Suprapubic skin (tissue), 4 donors: ENCODE measurements around the gene APPBP2. TPM values are rescaled to one million over a fixed set of nuclear protein-coding genes. Genes with fewer than 3 reads are reported as not detected.
"Not testable (repeated sequence)": the region's sequence is repeated elsewhere in the genome, so short reads cannot be mapped to it uniquely, and the experiment has no call there.

ENCODE experiments used
- DNase-seq, 2 donors: peaks; one replicate each; pipeline ENCODE4 v3.0.0-alpha.2; 2019; ENCODE audit warnings: low spot score in 2 of 2
- H3K27ac ChIP-seq: fragments of 200-600 bp; sonication (generic); one replicate; pipeline ENCODE4 v1.5.1; 2019
- H3K27me3 ChIP-seq: fragments of 200-600 bp; sonication (generic); one replicate; pipeline ENCODE4 v1.5.1; 2019
- H3K36me3 ChIP-seq: fragments of 200-600 bp; sonication (generic); one replicate; pipeline ENCODE4 v1.5.1; 2019
- H3K4me1 ChIP-seq: fragments of 200-600 bp; sonication (generic); one replicate; pipeline ENCODE4 v1.5.1; 2019
- H3K4me3 ChIP-seq: fragments of 200-600 bp; sonication (generic); one replicate; pipeline ENCODE4 v1.5.1; 2019; ENCODE audit warnings: mild to moderate bottlenecking
- H3K9me3 ChIP-seq: fragments of 200-600 bp; sonication (generic); one replicate; pipeline ENCODE4 v1.5.1; 2019
- EP300 ChIP-seq: sonication (generic); formaldehyde crosslinking; IDR thresholded peaks from one replicate; pipeline ENCODE4 v1.6.1; 2017; ENCODE audit warnings: antibody characterized with exemption
- POLR2A ChIP-seq, 2 donors: fragments of 450-650 bp; IDR thresholded peaks; one replicate each; pipeline ENCODE4 v1.6.1; 2017; ENCODE audit warnings: antibody characterized with exemption in 2 of 2, mild to moderate bottlenecking in 2 of 2, moderate library complexity in 2 of 2
- POLR2AphosphoS5 ChIP-seq, 3 donors: sonication (generic); formaldehyde crosslinking; IDR thresholded peaks; one replicate each; pipeline ENCODE4 v1.6.1; 2017; ENCODE audit warnings: antibody characterized with exemption in 3 of 3
- WGBS: methylation state at CpG from one replicate; pipeline ENCODE4 v1.1.5; 2018; 5-methylcytosine and 5-hydroxymethylcytosine counted together
- total RNA-seq, 4 donors: library from RNA; depleted of rRNA; stranded (reverse); fragments of >200 nt; gene quantifications; one replicate each; pipeline ENCODE4 v1.1.0, GENCODE V29; 2016
- TF ChIP-seq, protein P1 (sequence below), 2 donors: fragments of 200-600 bp in 1 of 2; fragments of 450-650 bp in 1 of 2; sonication (generic) in 1 of 2; IDR thresholded peaks; one replicate each; pipeline ENCODE4 v1.5.1; 2016 to 2019; ENCODE audit warnings: antibody characterized with exemption in 2 of 2, mild to moderate bottlenecking in 1 of 2, moderate library complexity in 1 of 2

The APPBP2 gene
- total RNA-seq, 4 donors from 2014 or later, result 15.4 to 26.3 (median 17.8) TPM

DNA sequence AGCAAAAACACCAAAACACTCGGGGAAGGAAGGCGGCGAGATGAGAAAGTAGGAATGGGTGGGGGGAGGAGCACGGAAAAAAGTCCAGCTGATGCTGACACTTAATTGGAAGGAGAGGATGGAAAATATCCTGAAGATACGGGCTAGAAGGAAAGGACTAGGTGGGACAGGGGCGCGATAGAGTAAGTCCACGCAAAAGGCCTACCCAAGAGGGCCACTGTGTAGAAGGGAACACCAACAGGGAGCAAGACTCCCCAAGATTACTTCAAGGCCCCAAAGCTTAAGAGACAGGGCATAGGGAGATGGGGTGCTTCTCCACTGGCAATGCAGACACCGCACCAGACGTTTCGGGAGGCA lies 736 bp downstream of the APPBP2 start:
- WGBS, result under 1% methylated on average over 11 of the region's 11 CpGs
- peak overlapping the region; percentile 99 for H3K27ac ChIP-seq
- H3K9me3 ChIP-seq, result no peaks in the 10 kb centered on the region
- H3K4me1 ChIP-seq, result peaks cover 38% of the 10 kb centered on the region
- no peak for DNase-seq
- peak overlapping the region; percentile 77 for H3K4me3 ChIP-seq
- peaks cover under 1% of the 10 kb centered on the region for H3K36me3 ChIP-seq
- no peaks in the 10 kb centered on the region for H3K27me3 ChIP-seq
- TF ChIP-seq POLR2A (IDR thresholded peaks at IDR 0.05) (no peak), POLR2AphosphoS5 (IDR thresholded peaks at IDR 0.05) (no peak), EP300 (no peak)
- TF ChIP-seq, protein P1, sequence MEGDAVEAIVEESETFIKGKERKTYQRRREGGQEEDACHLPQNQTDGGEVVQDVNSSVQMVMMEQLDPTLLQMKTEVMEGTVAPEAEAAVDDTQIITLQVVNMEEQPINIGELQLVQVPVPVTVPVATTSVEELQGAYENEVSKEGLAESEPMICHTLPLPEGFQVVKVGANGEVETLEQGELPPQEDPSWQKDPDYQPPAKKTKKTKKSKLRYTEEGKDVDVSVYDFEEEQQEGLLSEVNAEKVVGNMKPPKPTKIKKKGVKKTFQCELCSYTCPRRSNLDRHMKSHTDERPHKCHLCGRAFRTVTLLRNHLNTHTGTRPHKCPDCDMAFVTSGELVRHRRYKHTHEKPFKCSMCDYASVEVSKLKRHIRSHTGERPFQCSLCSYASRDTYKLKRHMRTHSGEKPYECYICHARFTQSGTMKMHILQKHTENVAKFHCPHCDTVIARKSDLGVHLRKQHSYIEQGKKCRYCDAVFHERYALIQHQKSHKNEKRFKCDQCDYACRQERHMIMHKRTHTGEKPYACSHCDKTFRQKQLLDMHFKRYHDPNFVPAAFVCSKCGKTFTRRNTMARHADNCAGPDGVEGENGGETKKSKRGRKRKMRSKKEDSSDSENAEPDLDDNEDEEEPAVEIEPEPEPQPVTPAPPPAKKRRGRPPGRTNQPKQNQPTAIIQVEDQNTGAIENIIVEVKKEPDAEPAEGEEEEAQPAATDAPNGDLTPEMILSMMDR (IDR thresholded peaks at IDR 0.05), result no peak

DNA sequence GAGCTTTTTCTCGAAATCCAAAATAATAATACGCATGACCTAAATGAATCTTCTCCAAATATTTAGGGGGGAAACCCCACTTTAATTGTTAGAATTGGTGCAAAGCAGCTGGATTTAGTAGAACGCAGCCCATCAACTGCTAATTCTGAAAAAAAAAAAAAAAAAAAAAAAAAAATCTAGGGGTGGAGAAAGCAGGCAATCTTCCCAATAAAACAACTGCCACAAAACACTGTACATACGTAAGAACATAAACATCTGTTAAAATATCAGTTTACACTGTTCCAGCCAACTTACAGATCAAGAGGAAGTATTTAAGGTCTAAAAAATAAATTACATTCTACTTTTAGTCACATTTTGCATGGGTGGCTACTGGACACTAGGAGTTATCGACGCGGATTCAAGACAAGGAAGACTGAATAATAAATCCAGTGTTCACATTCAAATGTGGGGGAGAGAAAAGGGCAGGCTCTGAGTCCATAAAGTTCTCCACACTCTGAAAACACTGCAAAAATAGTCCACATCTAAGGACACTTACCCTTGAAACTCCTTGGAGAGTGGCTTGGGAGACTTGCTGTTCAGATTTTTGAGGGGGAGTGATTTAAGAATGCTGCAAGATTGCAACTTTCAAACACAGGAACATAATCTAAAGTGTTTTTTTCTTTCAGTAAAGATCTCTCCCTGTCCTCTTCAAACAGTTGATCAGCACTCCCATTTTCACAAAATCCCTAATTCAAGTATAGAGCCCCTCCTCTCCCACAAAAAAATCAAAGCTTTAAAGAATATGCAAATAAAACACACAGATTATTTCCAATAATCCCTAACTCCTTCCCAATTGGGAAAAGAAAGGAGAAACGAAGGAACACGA lies 1.3 kb downstream of the APPBP2 start:
- no peak for DNase-seq
- TF ChIP-seq EP300 (no peak), POLR2A (IDR thresholded peaks at IDR 0.05) (no peak), POLR2AphosphoS5 (IDR thresholded peaks at IDR 0.05) (no peak)
- TF ChIP-seq, protein P1 (IDR thresholded peaks at IDR 0.05), result no peak
- Histone ChIP-seq H3K36me3 (peaks cover 6% of the 10 kb centered on the region), H3K9me3 (no peaks in the 10 kb centered on the region), H3K27ac (peak overlapping the region; percentile 99), H3K4me3 (peak overlapping the region; percentile 77), H3K4me1 (peaks cover 38% of the 10 kb centered on the region), H3K27me3 (no peaks in the 10 kb centered on the region)
- WGBS, result 8% methylated on average over 9 of the region's 9 CpGs

DNA sequence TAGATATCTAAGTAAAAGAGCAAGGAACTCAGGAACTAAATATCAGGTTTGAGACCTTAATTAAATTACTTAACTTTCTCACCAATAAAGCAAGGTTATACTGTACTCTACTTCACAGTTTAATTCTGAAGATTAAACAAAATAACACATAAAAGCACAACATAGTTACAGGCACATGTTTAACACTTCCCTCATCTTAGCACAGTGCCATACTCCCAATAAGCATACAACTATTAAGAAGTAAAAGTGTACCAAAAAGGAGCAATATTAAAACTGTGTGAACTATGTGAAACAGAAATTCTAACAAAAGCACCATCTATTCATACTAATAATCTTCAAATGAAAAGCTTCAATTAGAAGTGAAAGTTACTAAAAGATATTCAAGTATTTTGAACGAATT lies 2.2 kb downstream of the APPBP2 start:
- Histone ChIP-seq H3K36me3 (peaks cover 6% of the 10 kb centered on the region), H3K4me1 (peaks cover 38% of the 10 kb centered on the region), H3K27me3 (no peaks in the 10 kb centered on the region), H3K9me3 (no peaks in the 10 kb centered on the region), H3K4me3 (peak overlapping the region; percentile 77), H3K27ac (no peak overlapping the region)
- TF ChIP-seq, protein P1 (IDR thresholded peaks at IDR 0.05), result no peak
- TF ChIP-seq POLR2AphosphoS5 (IDR thresholded peaks at IDR 0.05) (no peak), POLR2A (IDR thresholded peaks at IDR 0.05) (no peak), EP300 (no peak)
- no peak for DNase-seq
- 2% methylated on average over 1 of the region's 1 CpG for WGBS

DNA sequence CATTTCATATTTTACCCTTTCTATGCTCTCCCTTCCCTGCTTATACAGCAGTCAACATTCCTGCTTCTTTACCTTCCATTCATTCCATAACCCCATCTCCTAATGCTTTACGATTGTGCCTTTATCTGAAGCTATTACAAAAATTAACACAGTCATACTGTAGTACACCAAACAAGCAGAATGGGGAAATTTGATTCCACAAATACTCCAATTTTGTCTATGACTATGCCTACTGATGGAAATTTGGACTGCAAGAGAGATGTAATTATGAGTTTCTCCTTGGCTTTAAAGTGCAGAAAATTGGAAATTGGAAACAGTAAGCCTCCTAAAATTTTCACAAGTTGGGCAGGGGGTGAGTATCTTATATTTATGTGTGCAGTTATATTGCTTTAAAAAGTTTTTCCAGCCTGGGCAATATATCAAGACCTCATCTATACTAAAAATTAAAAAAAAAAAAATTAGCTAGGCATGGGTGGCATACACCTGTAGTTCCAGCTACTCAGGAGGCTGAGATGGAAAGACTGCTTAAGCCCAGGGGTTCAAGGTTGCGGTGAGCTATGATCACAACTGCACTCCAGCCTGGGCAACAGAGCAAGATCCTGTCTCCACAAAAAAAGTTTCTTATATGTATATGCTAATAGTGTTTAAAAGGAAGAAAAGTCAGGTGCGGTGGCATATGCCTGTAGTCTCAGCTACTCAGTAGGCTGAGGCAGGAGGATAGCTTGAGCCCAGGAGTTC lies 3.0 kb downstream of the APPBP2 start:
- WGBS, result 89% methylated on average over 3 of the region's 3 CpGs
- TF ChIP-seq POLR2A (IDR thresholded peaks at IDR 0.05), result no peak
- no peak for TF ChIP-seq EP300
- TF ChIP-seq POLR2AphosphoS5 (IDR thresholded peaks at IDR 0.05), result no peak
- TF ChIP-seq, protein P1 (IDR thresholded peaks at IDR 0.05), result no peak
- no peak for DNase-seq
- H3K36me3 ChIP-seq, result peaks cover 8% of the 10 kb centered on the region
- H3K4me3 ChIP-seq, result no peak overlapping the region
- no peak overlapping the region for H3K27ac ChIP-seq
- H3K27me3 ChIP-seq, result no peaks in the 10 kb centered on the region
- peaks cover 38% of the 10 kb centered on the region for H3K4me1 ChIP-seq
- H3K9me3 ChIP-seq, result no peaks in the 10 kb centered on the region

DNA sequence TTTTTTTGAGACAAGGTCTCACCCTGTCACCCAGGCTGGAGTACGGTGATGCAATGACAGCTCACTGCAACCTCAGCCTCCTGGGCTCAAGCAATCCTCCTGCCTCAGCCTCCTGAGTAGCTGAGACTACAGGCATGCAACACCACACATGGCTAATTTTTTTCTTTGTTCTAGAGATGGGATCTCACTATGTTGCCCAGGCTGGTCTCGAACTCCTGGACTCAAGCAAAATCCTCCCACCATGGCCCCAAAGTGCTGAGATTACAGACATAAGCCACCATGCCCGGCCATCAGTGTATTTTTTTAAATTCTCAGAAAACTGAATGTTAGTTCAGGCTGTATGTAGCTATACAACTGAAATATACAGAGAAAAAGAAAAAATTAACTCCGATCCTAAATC lies 6.2 kb downstream of the APPBP2 start:
- no peak for TF ChIP-seq EP300
- no peak for TF ChIP-seq POLR2A (IDR thresholded peaks at IDR 0.05)
- TF ChIP-seq POLR2AphosphoS5 (IDR thresholded peaks at IDR 0.05), result no peak
- TF ChIP-seq, protein P1 (IDR thresholded peaks at IDR 0.05), result no peak
- H3K9me3 ChIP-seq, result no peaks in the 10 kb centered on the region
- H3K4me1 ChIP-seq, result peaks cover 31% of the 10 kb centered on the region
- peaks cover 8% of the 10 kb centered on the region for H3K36me3 ChIP-seq
- H3K4me3 ChIP-seq, result no peak overlapping the region
- 96% methylated on average over 4 of the region's 4 CpGs for WGBS
- H3K27me3 ChIP-seq, result no peaks in the 10 kb centered on the region
- no peak for DNase-seq
- H3K27ac ChIP-seq, result no peak overlapping the region

DNA sequence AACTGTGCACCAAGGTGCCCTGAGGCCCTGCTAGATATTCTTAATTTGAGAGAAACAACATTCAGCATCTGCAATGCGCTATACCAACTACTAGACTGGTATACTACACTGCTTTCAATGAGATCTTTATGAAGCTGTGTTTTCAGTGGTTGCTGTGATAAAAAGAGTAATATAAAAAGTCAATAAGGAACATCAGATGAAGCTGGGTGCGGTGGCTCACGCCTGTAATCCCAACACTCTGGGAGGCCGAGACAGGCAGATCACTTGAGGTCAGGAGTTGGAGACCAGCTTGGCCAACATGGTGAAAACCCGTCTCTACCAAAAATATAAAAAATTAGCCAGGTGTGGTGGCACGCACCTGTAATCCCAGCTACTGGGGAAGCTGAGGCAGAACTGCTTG lies 10.4 kb downstream of the APPBP2 start:
- not testable (repeated sequence) for H3K4me3 ChIP-seq, DNase-seq, H3K9me3 ChIP-seq, H3K27ac ChIP-seq, H3K27me3 ChIP-seq, H3K4me1 ChIP-seq
- peaks cover 20% of the 10 kb centered on the region for H3K36me3 ChIP-seq
- over 99% methylated on average over 6 of the region's 6 CpGs for WGBS

DNA sequence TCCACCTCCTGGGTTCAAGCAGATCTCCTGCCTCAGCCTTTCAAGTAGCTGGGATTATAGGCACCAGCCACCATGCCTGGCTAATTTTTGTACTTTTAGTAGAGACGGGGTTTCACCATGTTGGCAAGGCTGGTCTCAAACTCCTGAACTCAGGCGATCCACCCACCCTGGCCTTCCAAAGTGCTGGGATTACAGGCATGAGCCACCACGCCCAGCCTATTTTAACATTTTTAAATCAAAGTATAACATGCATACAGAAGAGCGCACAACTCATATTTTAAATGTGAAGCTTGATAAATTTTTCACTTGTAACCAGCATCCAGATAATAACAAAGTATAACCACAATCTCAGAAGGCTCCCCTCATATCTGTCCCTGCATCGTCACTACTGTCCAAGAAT lies 10.8 kb downstream of the APPBP2 start:
- not testable (repeated sequence) for H3K27ac ChIP-seq, H3K4me3 ChIP-seq, DNase-seq, H3K27me3 ChIP-seq, H3K4me1 ChIP-seq, H3K9me3 ChIP-seq
- peaks cover 18% of the 10 kb centered on the region for H3K36me3 ChIP-seq
- WGBS, result 95% methylated on average over 5 of the region's 5 CpGs
